ENCODE measurements around the gene CEP44. TPM values are rescaled to one million over a fixed set of nuclear protein-coding genes. Genes with fewer than 3 reads are reported as not detected.

CEP44 gene
- total RNA-seq, 1 experiment from 2014 or later: 15.8 TPM

DNA sequence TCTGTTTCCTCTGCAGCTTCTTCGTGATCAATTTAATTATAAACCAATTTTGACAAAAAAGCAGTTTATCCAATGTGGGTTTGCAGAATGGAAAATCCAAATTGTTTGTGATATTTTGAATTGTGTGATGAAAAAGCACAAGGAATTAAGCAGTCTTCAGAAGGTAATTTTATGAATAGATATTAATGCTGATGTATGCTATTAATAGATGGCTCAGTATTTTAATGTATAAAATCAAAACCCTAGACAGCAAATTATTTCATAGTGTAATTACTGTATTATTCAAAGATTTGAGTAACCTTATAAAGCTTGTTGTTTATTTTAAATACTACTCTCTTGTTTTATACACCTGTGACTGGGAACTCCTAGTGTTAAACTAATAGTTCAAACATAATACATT lies 20.0 kb downstream of the CEP44 start:
- H3K4me3 Mint-ChIP-seq (ENCODE audit: low read depth, unreplicated experiment): no peak overlapping the region
- no peak for DNase-seq
- H3K27ac Mint-ChIP-seq (ENCODE audit: unreplicated experiment): no peak overlapping the region
- H3K9me3 Mint-ChIP-seq (ENCODE audit: low read depth, unreplicated experiment): no peaks in the 10 kb centered on the region
- CTCF ChIA-PET: no interaction called here
- intact Hi-C loops (cut with micrococcal nuclease; ENCODE audit: unreplicated experiment): no loop called here
- H3K4me1 Mint-ChIP-seq (ENCODE audit: low read depth, unreplicated experiment): no peaks in the 10 kb centered on the region
- TF ChIP-seq CTCF (IDR thresholded peaks at IDR 0.05; ENCODE audit: unreplicated experiment): no peak
- no peaks in the 10 kb centered on the region for H3K36me3 Mint-ChIP-seq (ENCODE audit: insufficient read depth, unreplicated experiment)
- BruUV-seq (replicated peaks): no TSS peak
- H3K27me3 Mint-ChIP-seq (ENCODE audit: unreplicated experiment): no peaks in the 10 kb centered on the region

DNA sequence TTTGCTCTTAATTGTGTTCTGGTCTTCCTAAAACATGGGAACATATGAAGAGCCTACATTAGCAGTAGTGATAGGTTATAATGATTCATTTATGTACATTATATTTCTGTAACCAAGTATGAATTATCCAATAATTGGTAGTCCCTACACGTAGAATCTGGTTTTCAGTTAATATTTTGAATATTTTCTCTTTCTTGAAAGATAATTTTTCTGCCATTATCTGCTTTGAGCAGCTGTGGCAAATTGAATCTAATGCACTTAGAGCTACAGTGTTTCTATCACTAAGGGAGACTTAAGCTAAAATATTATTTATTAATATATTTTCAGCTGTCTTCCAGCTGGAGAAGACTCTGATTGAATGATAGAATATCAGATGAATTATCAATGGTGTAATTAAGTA lies 21.0 kb downstream of the CEP44 start:
- CTCF ChIA-PET: no interaction called here
- H3K27ac Mint-ChIP-seq (ENCODE audit: unreplicated experiment): no peak overlapping the region
- intact Hi-C loops (cut with micrococcal nuclease; ENCODE audit: unreplicated experiment): no loop called here
- H3K4me3 Mint-ChIP-seq (ENCODE audit: low read depth, unreplicated experiment): no peak overlapping the region
- no peaks in the 10 kb centered on the region for H3K9me3 Mint-ChIP-seq (ENCODE audit: low read depth, unreplicated experiment)
- no peak for DNase-seq
- TF ChIP-seq CTCF (IDR thresholded peaks at IDR 0.05; ENCODE audit: unreplicated experiment): no peak
- no peaks in the 10 kb centered on the region for H3K36me3 Mint-ChIP-seq (ENCODE audit: insufficient read depth, unreplicated experiment)
- no TSS peak for BruUV-seq (replicated peaks)
- no peaks in the 10 kb centered on the region for H3K4me1 Mint-ChIP-seq (ENCODE audit: low read depth, unreplicated experiment)
- no peaks in the 10 kb centered on the region for H3K27me3 Mint-ChIP-seq (ENCODE audit: unreplicated experiment)

- CTCF ChIA-PET: no interaction called here
- Mint-ChIP-seq H3K36me3 (ENCODE audit: insufficient read depth, unreplicated experiment) (no peaks in the 10 kb centered on the region), H3K27ac (ENCODE audit: unreplicated experiment) (no peak overlapping the region), H3K4me3 (ENCODE audit: low read depth, unreplicated experiment) (no peak overlapping the region), H3K4me1 (ENCODE audit: low read depth, unreplicated experiment) (no peaks in the 10 kb centered on the region), H3K27me3 (ENCODE audit: unreplicated experiment) (no peaks in the 10 kb centered on the region), H3K9me3 (ENCODE audit: low read depth, unreplicated experiment) (no peaks in the 10 kb centered on the region)
- DNase-seq: no peak
- BruUV-seq (replicated peaks): no TSS peak
- no peak for TF ChIP-seq CTCF (IDR thresholded peaks at IDR 0.05; ENCODE audit: unreplicated experiment)
- intact Hi-C loops (cut with micrococcal nuclease; ENCODE audit: unreplicated experiment): no loop called here
These were observed 22.2 kb downstream of the CEP44 start for GRCh38 chr4:174305961-174306360.

DNA sequence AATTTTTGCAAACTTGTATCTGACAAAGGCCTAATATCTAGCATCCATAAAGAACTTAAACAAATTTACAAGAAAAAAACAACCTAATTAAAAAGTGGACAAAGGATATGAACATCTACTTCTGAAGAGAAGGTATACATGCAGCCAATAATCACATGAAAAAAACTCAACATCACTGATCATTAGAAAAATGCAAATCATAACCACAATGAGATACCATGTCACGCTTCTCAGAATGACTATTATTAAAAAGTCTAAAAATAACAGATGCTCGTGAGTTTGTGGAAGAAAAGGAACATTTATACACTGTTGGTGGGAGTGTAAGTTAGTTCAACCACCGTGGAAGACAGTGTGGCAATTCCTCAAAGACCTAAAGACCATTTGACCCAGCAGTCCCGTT lies 24.0 kb downstream of the CEP44 start:
- H3K36me3 Mint-ChIP-seq (ENCODE audit: insufficient read depth, unreplicated experiment): no peaks in the 10 kb centered on the region
- no peak for TF ChIP-seq CTCF (IDR thresholded peaks at IDR 0.05; ENCODE audit: unreplicated experiment)
- no TSS peak for BruUV-seq (replicated peaks)
- H3K27me3 Mint-ChIP-seq (ENCODE audit: unreplicated experiment): no peaks in the 10 kb centered on the region
- H3K27ac Mint-ChIP-seq (ENCODE audit: unreplicated experiment): no peak overlapping the region
- no peaks in the 10 kb centered on the region for H3K9me3 Mint-ChIP-seq (ENCODE audit: low read depth, unreplicated experiment)
- CTCF ChIA-PET: no interaction called here
- intact Hi-C loops (cut with micrococcal nuclease; ENCODE audit: unreplicated experiment): no loop called here
- H3K4me1 Mint-ChIP-seq (ENCODE audit: low read depth, unreplicated experiment): no peaks in the 10 kb centered on the region
- H3K4me3 Mint-ChIP-seq (ENCODE audit: low read depth, unreplicated experiment): no peak overlapping the region
- DNase-seq: no peak

DNA sequence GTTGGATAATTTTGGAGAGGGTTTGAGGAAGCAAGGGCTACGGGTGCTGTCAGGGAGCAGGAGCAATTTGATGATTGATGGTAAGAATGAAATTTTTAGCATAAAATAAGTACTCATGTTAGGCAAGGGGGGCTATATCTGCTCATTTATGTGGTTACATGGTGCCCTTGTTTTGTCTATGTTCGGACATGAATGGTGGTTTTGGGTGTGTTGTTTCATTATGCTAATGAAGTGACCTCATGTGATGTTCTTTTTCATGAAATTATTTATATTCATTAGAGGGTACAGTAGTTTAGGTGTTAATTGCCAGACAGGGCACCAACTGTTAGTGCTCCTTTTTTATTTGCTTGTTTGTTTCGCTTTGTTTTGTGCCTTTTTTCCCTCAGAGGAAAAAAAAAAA lies 29.3 kb downstream of the CEP44 start:
- no peak overlapping the region for H3K4me3 Mint-ChIP-seq (ENCODE audit: low read depth, unreplicated experiment)
- no TSS peak for BruUV-seq (replicated peaks)
- no peak for TF ChIP-seq CTCF (IDR thresholded peaks at IDR 0.05; ENCODE audit: unreplicated experiment)
- CTCF ChIA-PET: no interaction called here
- H3K4me1 Mint-ChIP-seq (ENCODE audit: low read depth, unreplicated experiment): no peaks in the 10 kb centered on the region
- no peak for DNase-seq
- no peak overlapping the region for H3K27ac Mint-ChIP-seq (ENCODE audit: unreplicated experiment)
- no peaks in the 10 kb centered on the region for H3K27me3 Mint-ChIP-seq (ENCODE audit: unreplicated experiment)
- H3K9me3 Mint-ChIP-seq (ENCODE audit: low read depth, unreplicated experiment): no peaks in the 10 kb centered on the region
- no peaks in the 10 kb centered on the region for H3K36me3 Mint-ChIP-seq (ENCODE audit: insufficient read depth, unreplicated experiment)
- intact Hi-C loops (cut with micrococcal nuclease; ENCODE audit: unreplicated experiment): loop anchor here (10.0 kb wide), 1 partner anchor 478 kb away; no protein-coding TSS in a partner anchor
